ENCODE measurements around the gene FKBP5. TPM values are rescaled to one million over a fixed set of nuclear protein-coding genes. Genes with fewer than 3 reads are reported as not detected.

Gene FKBP5
- polyA plus RNA-seq, 1 experiment, result 1.6 TPM

DNA sequence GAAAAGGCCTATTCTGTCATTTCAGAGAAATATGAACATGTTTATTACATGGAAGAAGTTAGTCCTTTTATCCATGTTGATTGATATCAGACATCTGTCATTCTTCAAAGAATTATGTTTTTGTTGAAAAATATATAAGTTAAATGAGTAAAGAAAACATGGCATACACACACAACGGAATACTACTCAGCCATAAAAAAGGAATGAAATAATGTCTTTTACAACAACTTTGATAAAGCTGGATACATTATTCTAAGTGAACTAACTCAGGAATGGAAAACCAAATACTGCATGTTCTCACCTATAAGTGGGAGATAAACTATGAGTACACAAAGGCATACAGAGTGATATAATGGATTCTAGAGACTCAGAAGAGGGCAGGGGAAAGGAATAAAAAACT, 9.3 kb downstream of the FKBP5 start:
- Histone ChIP-seq H3K27me3 (ENCODE audit: control insufficient read depth, insufficient read depth, low read length) (no peaks in the 10 kb centered on the region), H3K36me3 (ENCODE audit: control insufficient read depth, insufficient read depth, low read length) (no peaks in the 10 kb centered on the region), H3K4me3 (ENCODE audit: low read depth, low read length) (no peak overlapping the region)
- ChIA-PET CTCF (interaction anchor here (0.6 to 4.7 kb wide), 4 partner anchors 9 to 95 kb away, joined by 3 to 19 read pairs (median 5); partner anchors contain the start of gene ARMC12), POLR2A (no interaction called here)
- no peak for DNase-seq (ENCODE audit: low read depth)
- TF ChIP-seq, protein P1, sequence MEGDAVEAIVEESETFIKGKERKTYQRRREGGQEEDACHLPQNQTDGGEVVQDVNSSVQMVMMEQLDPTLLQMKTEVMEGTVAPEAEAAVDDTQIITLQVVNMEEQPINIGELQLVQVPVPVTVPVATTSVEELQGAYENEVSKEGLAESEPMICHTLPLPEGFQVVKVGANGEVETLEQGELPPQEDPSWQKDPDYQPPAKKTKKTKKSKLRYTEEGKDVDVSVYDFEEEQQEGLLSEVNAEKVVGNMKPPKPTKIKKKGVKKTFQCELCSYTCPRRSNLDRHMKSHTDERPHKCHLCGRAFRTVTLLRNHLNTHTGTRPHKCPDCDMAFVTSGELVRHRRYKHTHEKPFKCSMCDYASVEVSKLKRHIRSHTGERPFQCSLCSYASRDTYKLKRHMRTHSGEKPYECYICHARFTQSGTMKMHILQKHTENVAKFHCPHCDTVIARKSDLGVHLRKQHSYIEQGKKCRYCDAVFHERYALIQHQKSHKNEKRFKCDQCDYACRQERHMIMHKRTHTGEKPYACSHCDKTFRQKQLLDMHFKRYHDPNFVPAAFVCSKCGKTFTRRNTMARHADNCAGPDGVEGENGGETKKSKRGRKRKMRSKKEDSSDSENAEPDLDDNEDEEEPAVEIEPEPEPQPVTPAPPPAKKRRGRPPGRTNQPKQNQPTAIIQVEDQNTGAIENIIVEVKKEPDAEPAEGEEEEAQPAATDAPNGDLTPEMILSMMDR (IDR thresholded peaks at IDR 0.05; ENCODE audit: insufficient read depth, low read depth, low read length), result no peak

DNA sequence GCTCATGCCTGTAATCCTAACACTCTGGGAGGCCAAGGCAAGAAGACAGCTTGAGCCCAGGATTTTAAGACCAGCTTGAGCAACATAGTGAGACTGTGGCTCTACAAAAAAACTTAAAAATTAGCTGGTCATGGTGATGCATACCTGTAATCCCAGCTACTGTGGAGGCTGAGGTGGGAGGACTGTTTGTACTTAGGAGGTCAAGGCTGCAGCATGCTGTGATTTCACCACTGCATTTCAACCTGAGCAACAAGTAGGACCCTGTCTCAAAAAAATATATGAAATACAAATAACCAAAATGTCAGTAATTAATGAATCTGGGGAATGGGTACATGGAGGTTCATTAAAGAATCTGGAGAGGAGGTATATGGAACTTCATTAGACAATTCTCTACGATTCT, 9.9 kb downstream of the FKBP5 start:
- H3K27me3 ChIP-seq (ENCODE audit: control insufficient read depth, insufficient read depth, low read length), result no peaks in the 10 kb centered on the region

DNA sequence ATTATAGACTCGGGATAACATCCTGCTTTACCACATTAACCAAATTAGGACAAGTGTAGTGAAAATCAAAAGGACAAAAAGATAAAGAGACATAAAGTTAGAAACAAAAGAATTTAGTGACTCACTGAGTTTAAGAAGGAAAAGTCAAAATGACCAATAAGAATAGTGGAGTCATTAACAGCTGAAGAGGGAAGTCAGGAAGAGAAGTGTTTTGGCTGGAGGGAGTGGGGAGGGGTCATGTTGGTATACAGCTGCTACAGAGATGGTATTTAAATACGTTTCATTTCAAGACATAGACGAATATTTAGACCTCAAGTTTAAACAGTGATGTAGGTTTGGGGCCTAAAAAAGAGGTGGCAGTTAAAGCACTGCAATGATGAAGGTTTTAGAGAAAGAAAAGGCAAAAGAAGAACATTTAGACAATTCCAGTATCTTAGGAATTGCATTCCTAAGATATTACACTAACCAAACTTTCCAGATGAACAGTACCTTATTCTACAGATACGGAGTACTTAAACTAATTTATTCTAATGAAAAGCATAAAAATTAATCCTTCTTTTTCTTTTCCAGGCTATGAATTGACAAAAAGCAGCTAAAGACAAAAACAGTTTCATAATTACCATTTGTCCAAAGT, 10.6 kb downstream of the FKBP5 start:
- Histone ChIP-seq H3K27me3 (ENCODE audit: control insufficient read depth, insufficient read depth, low read length) (no peaks in the 10 kb centered on the region), H3K4me3 (ENCODE audit: low read depth, low read length) (no peak overlapping the region), H3K36me3 (ENCODE audit: control insufficient read depth, insufficient read depth, low read length) (no peaks in the 10 kb centered on the region)
- POLR2A ChIA-PET, result no interaction called here
- DNase-seq (ENCODE audit: low read depth), result no peak
- CTCF ChIA-PET, result interaction anchor here (1.2 to 4.7 kb wide), 4 partner anchors 8 to 94 kb away, joined by 3 to 19 read pairs (median 6); partner anchors contain the start of gene ARMC12
- TF ChIP-seq, protein P1 (IDR thresholded peaks at IDR 0.05; ENCODE audit: insufficient read depth, low read depth, low read length), result no peak

More for the DNA sequence above, 9.9 kb downstream of the FKBP5 start:
- no peaks in the 10 kb centered on the region for H3K36me3 ChIP-seq (ENCODE audit: control insufficient read depth, insufficient read depth, low read length)
- TF ChIP-seq, protein P1 (IDR thresholded peaks at IDR 0.05; ENCODE audit: insufficient read depth, low read depth, low read length), result no peak
- CTCF ChIA-PET, result interaction anchor here (1.2 to 4.7 kb wide), 4 partner anchors 8 to 95 kb away, joined by 3 to 19 read pairs (median 6); partner anchors contain the start of gene ARMC12
- POLR2A ChIA-PET, result no interaction called here
- DNase-seq (ENCODE audit: low read depth), result no peak
- no peak overlapping the region for H3K4me3 ChIP-seq (ENCODE audit: low read depth, low read length)

DNA sequence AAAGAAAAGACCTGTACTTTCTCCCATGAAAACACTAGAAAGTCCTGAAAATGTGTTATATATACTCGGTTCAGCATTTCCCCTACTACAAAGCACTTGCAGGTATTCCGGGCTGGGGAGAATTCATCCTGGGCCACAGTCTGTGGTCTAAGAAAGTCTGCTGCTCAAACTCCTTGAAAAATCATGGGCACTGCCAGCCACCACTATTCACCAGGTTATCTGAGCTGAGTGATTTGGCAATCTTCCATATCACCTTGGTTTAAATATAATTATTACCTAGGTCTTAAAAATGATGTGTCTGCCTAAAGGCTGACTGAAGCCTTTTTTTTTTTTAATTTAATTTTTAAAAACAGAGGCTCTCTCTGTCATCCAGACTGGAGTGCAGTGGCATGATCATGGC, 11.3 kb downstream of the FKBP5 start:
- no peak for DNase-seq (ENCODE audit: low read depth)
- TF ChIP-seq, protein P1 (IDR thresholded peaks at IDR 0.05; ENCODE audit: insufficient read depth, low read depth, low read length), result no peak
- ChIA-PET POLR2A (no interaction called here), CTCF (interaction anchor here (0.7 to 4.7 kb wide), 3 partner anchors 12 to 93 kb away, joined by 3 to 19 read pairs (median 6); partner anchors contain the start of gene ARMC12)
- no peaks in the 10 kb centered on the region for H3K27me3 ChIP-seq (ENCODE audit: control insufficient read depth, insufficient read depth, low read length)
- H3K36me3 ChIP-seq (ENCODE audit: control insufficient read depth, insufficient read depth, low read length), result no peaks in the 10 kb centered on the region
- H3K4me3 ChIP-seq (ENCODE audit: low read depth, low read length), result no peak overlapping the region

DNA sequence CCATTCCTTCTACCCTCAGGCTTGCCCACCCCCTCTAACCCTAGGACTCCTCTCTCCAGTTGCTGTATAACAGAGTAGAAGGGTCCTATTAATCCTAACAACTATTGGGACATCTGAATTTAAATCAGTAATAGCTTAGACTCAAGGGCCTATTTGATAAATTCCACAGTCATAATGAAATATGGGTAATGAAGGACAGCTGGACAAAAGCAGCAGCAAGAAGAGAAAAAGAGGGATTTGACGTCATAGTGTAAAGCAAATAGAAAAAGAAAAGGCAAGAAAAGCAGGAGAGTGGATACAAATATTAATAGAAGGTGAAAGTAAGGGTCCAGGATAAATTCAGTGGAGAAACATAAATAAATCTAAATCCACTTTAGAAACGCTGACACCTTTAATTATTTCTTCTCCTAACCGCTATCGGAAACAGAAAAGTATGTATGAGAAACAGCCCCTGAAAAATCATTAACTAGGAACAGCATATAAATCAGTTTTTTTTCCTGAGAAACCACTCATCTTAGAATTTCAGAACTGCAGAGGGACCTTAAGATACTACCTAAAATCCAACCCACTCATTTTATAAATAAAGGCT, 12.8 kb downstream of the FKBP5 start:
- ChIA-PET POLR2A (no interaction called here), CTCF (interaction anchor here (0.7 to 0.9 kb wide), 2 partner anchors 30 to 47 kb away, joined by 3 read pairs; no protein-coding TSS in a partner anchor)
- DNase-seq (ENCODE audit: low read depth), result no peak
- TF ChIP-seq, protein P1 (IDR thresholded peaks at IDR 0.05; ENCODE audit: insufficient read depth, low read depth, low read length), result no peak
- H3K27me3 ChIP-seq (ENCODE audit: control insufficient read depth, insufficient read depth, low read length), result no peaks in the 10 kb centered on the region
- no peaks in the 10 kb centered on the region for H3K36me3 ChIP-seq (ENCODE audit: control insufficient read depth, insufficient read depth, low read length)
- no peak overlapping the region for H3K4me3 ChIP-seq (ENCODE audit: low read depth, low read length)
